H9 (cell line): ENCODE data around the gene TNFSF10. TPM values are rescaled to one million over a fixed set of nuclear protein-coding genes. Genes with fewer than 3 reads are reported as not detected.

Experiments used
- DNase-seq: peaks from one replicate; pipeline ENCODE4 v3.0.0-alpha.2; 2017
- H2AFZ ChIP-seq: one replicate; pipeline ENCODE4 v1.6.1; 2013; ENCODE audit warnings: mild to moderate bottlenecking, low read length, control low read depth, moderate library complexity
- H2AK5ac ChIP-seq: 2 replicates; pipeline ENCODE4 v1.6.1; 2013; ENCODE audit warnings: low read length, control low read depth, mixed read lengths; ENCODE audit not compliant: insufficient read length
- H2BK120ac ChIP-seq: one replicate; pipeline ENCODE4 v1.6.1; 2013; ENCODE audit warnings: low read depth, mild to moderate bottlenecking, low read length, control low read depth, inconsistent platforms; ENCODE audit not compliant: poor library complexity, severe bottlenecking
- H2BK12ac ChIP-seq: 2 replicates; pipeline ENCODE4 v1.6.1; 2013; ENCODE audit warnings: low read length, control low read depth, mixed read lengths, low read depth; ENCODE audit not compliant: insufficient read length
- H2BK15ac ChIP-seq: 2 replicates; pipeline ENCODE4 v1.6.1; 2013; ENCODE audit warnings: low read depth, low read length, control low read depth
- H2BK20ac ChIP-seq: one replicate; pipeline ENCODE4 v1.6.1; 2013; ENCODE audit warnings: low read depth, mild to moderate bottlenecking, low read length, control low read depth, inconsistent platforms; ENCODE audit not compliant: poor library complexity, severe bottlenecking
- H2BK5ac ChIP-seq: 2 replicates; pipeline ENCODE4 v1.6.1; 2013; ENCODE audit warnings: low read length, control low read depth, mixed read lengths; ENCODE audit not compliant: insufficient read length
- H3K14ac ChIP-seq: 2 replicates; pipeline ENCODE4 v1.6.1; 2013; ENCODE audit warnings: low read length, control low read depth; ENCODE audit not compliant: insufficient read depth
- H3K18ac ChIP-seq: 2 replicates; pipeline ENCODE4 v1.6.1; 2013; ENCODE audit warnings: low read depth, mild to moderate bottlenecking, mixed read lengths, low read length, control low read depth; ENCODE audit not compliant: insufficient read length
- H3K23ac ChIP-seq: 2 replicates; pipeline ENCODE4 v1.6.1; 2013; ENCODE audit warnings: low read length, control low read depth, mixed read lengths, low read depth; ENCODE audit not compliant: insufficient read length
- H3K23me2 ChIP-seq: 2 replicates; pipeline ENCODE4 v1.6.1; 2013; ENCODE audit warnings: low read depth, mild to moderate bottlenecking, mixed read lengths, low read length, control low read depth; ENCODE audit not compliant: insufficient read length, poor library complexity, severe bottlenecking
- H3K27ac ChIP-seq: 2 replicates; pipeline ENCODE4 v1.5.1; 2013; ENCODE audit warnings: low read length, control low read depth, mixed read lengths, low read depth; ENCODE audit not compliant: insufficient read length
- H3K27me3 ChIP-seq: 2 replicates; pipeline ENCODE4 v1.6.1; 2013; ENCODE audit warnings: low read length, control low read depth, inconsistent platforms; ENCODE audit not compliant: insufficient read depth
- H3K4ac ChIP-seq: 2 replicates; pipeline ENCODE4 v1.6.1; 2013; ENCODE audit warnings: low read depth, mild to moderate bottlenecking, control low read depth, inconsistent platforms, low read length, moderate library complexity
- H3K4me1 ChIP-seq: 2 replicates; pipeline ENCODE4 v1.6.1; 2013; ENCODE audit warnings: low read length, control low read depth, inconsistent platforms; ENCODE audit not compliant: insufficient read depth
- H3K4me2 ChIP-seq: 2 replicates; pipeline ENCODE4 v1.6.1; 2013; ENCODE audit warnings: low read length, control low read depth, mixed read lengths; ENCODE audit not compliant: insufficient read length, insufficient read depth
- H3K56ac ChIP-seq: 2 replicates; pipeline ENCODE4 v1.6.1; 2013; ENCODE audit warnings: low read depth, mild to moderate bottlenecking, mixed read lengths, low read length, control low read depth; ENCODE audit not compliant: insufficient read length
- H3K79me1 ChIP-seq: 2 replicates; pipeline ENCODE4 v1.6.1; 2013; ENCODE audit warnings: low read depth, mild to moderate bottlenecking, moderate library complexity, low read length, control low read depth, inconsistent platforms; ENCODE audit not compliant: insufficient read depth, poor library complexity, severe bottlenecking
- H3K79me2 ChIP-seq: 2 replicates; pipeline ENCODE4 v1.6.1; 2013; ENCODE audit warnings: low read length, control low read depth, inconsistent platforms; ENCODE audit not compliant: insufficient read depth
- H3K9ac ChIP-seq: 2 replicates; pipeline ENCODE4 v1.6.1; 2013; ENCODE audit warnings: low read length, control low read depth, mixed read lengths; ENCODE audit not compliant: insufficient read length; ENCODE audit errors: extremely low read depth
- H3K9me3 ChIP-seq: one replicate; pipeline ENCODE4 v1.6.1; 2013; ENCODE audit warnings: low read depth, low read length, inconsistent platforms; ENCODE audit not compliant: control insufficient read depth
- H3T11ph ChIP-seq: one replicate; pipeline ENCODE4 v1.6.1; 2013; ENCODE audit warnings: mild to moderate bottlenecking, low read length, control low read depth, inconsistent platforms
- H4K20me1 ChIP-seq: one replicate; pipeline ENCODE4 v1.6.1; 2013; ENCODE audit not compliant: control insufficient read depth, insufficient read length, insufficient read depth
- H4K5ac ChIP-seq: 2 replicates; pipeline ENCODE4 v1.6.1; 2013; ENCODE audit warnings: low read depth, mild to moderate bottlenecking, mixed read lengths, low read length, control low read depth; ENCODE audit not compliant: insufficient read length
- H4K8ac ChIP-seq: replicated peaks from 2 replicates; pipeline ENCODE4 v1.6.1; 2013; ENCODE audit warnings: low read length, control low read depth, mixed read lengths, low read depth; ENCODE audit not compliant: insufficient read length
- H4K91ac ChIP-seq: 2 replicates; pipeline ENCODE4 v1.6.1; 2013; ENCODE audit warnings: low read depth, mild to moderate bottlenecking, moderate library complexity, mixed read lengths, low read length, control low read depth; ENCODE audit not compliant: insufficient read length
- H3K27ac Mint-ChIP-seq, 3 experiments: 2 replicates in 2 of 3; 3 replicates in 1 of 3; pipeline ENCODE4 v1.8.0; 2020 to 2021; ENCODE audit warnings: mixed read lengths in 3 of 3, mild to moderate bottlenecking in 1 of 3, moderate library complexity in 1 of 3
- H3K27me3 Mint-ChIP-seq: 2 replicates; pipeline ENCODE4 v1.8.0; 2021; ENCODE audit warnings: low read depth, mild to moderate bottlenecking, moderate library complexity, mixed read lengths
- H3K36me3 Mint-ChIP-seq, 3 experiments: 2 replicates in 2 of 3; 3 replicates in 1 of 3; pipeline ENCODE4 v1.8.0; 2020 to 2021; ENCODE audit warnings: low read depth in 3 of 3, mixed read lengths in 3 of 3; ENCODE audit not compliant: insufficient read depth in 1 of 3
- H3K4me1 Mint-ChIP-seq, 2 experiments: 2 replicates each; pipeline ENCODE4 v1.8.0; 2020; ENCODE audit warnings: mixed read lengths in 2 of 2
- H3K4me3 Mint-ChIP-seq, 2 experiments: 2 replicates in 1 of 2; 3 replicates in 1 of 2; pipeline ENCODE4 v1.8.0; 2020 to 2021; ENCODE audit warnings: mild to moderate bottlenecking in 2 of 2, mixed read lengths in 2 of 2, moderate library complexity in 1 of 2
- H3K9me3 Mint-ChIP-seq, 2 experiments: 2 replicates in 1 of 2; 3 replicates in 1 of 2; pipeline ENCODE4 v1.8.0; 2020; ENCODE audit warnings: mild to moderate bottlenecking in 2 of 2, mixed read lengths in 2 of 2, moderate library complexity in 1 of 2
- WGBS: extraction: QIAGEN DNeasy Blood & Tissue Kit; methylation state at CpG from one replicate; pipeline ENCODE4 v1.1.7; 2013; ENCODE audit warnings: missing lambda C conversion rate, low lambda C conversion rate, mixed read lengths; ENCODE audit not compliant: insufficient read length; ENCODE audit errors: extremely low coverage; 5-methylcytosine and 5-hydroxymethylcytosine counted together
- total RNA-seq: library from RNA; stranded (reverse); gene quantifications from 2 replicates; pipeline ENCODE4 v1.2.1, GENCODE V29; 2021
- TF ChIP-seq, protein P1 (sequence below): fragments of 200-600 bp; sonication (generic); conservative IDR thresholded peaks from 3 replicates; pipeline ENCODE4 v1.8.0; 2021; ENCODE audit warnings: antibody characterized with exemption, mild to moderate bottlenecking

The TNFSF10 gene
- total RNA-seq, 1 experiment from 2014 or later = not detected

DNA sequence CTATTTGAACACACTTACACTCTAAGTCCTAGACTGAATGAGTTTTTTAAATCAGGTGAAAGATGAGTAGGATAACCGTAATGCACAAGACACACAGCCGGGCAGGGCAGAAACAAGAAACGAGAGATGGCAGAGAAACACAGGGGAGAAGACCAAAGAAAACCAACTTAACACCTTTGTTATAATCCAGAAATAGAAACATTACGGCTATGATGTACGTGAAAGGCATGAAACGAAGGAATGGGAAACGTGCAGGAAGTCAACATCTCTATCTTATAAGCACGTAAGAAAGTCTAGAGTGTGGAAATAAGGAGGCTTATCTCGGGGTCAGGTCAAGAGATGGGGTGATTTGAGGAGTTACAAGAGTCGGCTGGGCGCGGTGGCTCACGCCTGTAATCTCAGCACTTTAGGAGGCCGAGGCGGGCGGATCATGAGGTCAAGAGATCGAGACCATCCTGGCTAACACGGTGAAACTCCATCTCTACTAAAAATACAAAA lies 1.9 kb upstream of the TNFSF10 start:
- no CpG with 5 or more reads among the region's 18 CpGs for WGBS
- no peaks in the 10 kb centered on the region for H3K36me3 Mint-ChIP-seq

More for the DNA sequence above, 1.9 kb upstream of the TNFSF10 start:
- Mint-ChIP-seq H3K9me3 (no peaks in the 10 kb centered on the region), H3K27me3 (no peaks in the 10 kb centered on the region; the same call in 1 of the 2 replicates), H3K27ac (no peak overlapping the region), H3K4me1 (peaks cover 8 to 9% of the 10 kb centered on the region in 2 experiments), H3K4me3 (no peak overlapping the region)
- H3K18ac ChIP-seq = no peak overlapping the region
- no peak overlapping the region for H4K5ac ChIP-seq
- no peaks in the 10 kb centered on the region for H3K9me3 ChIP-seq
- no peak overlapping the region for H3T11ph ChIP-seq
- H2BK20ac ChIP-seq = no peak overlapping the region
- H3K79me1 ChIP-seq = no peaks in the 10 kb centered on the region
- no peak overlapping the region for H2AK5ac ChIP-seq
- no peak overlapping the region for H3K27ac ChIP-seq
- H3K23me2 ChIP-seq = no peaks in the 10 kb centered on the region
- no peak overlapping the region for H3K4ac ChIP-seq
- peaks cover 6% of the 10 kb centered on the region; the same call in 1 of the 2 replicates for H3K4me1 ChIP-seq
- H4K20me1 ChIP-seq = no peaks in the 10 kb centered on the region
- H2AFZ ChIP-seq = no peak overlapping the region
- no peak overlapping the region for H3K9ac ChIP-seq
- no peak overlapping the region for H2BK15ac ChIP-seq
- no peak overlapping the region for H2BK12ac ChIP-seq
- no peaks in the 10 kb centered on the region for H3K27me3 ChIP-seq
- TF ChIP-seq, protein P1, sequence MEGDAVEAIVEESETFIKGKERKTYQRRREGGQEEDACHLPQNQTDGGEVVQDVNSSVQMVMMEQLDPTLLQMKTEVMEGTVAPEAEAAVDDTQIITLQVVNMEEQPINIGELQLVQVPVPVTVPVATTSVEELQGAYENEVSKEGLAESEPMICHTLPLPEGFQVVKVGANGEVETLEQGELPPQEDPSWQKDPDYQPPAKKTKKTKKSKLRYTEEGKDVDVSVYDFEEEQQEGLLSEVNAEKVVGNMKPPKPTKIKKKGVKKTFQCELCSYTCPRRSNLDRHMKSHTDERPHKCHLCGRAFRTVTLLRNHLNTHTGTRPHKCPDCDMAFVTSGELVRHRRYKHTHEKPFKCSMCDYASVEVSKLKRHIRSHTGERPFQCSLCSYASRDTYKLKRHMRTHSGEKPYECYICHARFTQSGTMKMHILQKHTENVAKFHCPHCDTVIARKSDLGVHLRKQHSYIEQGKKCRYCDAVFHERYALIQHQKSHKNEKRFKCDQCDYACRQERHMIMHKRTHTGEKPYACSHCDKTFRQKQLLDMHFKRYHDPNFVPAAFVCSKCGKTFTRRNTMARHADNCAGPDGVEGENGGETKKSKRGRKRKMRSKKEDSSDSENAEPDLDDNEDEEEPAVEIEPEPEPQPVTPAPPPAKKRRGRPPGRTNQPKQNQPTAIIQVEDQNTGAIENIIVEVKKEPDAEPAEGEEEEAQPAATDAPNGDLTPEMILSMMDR = no peak
- no peak overlapping the region for H3K56ac ChIP-seq
- no peak overlapping the region for H2BK5ac ChIP-seq
- DNase-seq = no peak
- no peak overlapping the region for H3K14ac ChIP-seq
- no peak overlapping the region for H3K23ac ChIP-seq
- H4K8ac ChIP-seq = no peak overlapping the region
- no peak overlapping the region for H2BK120ac ChIP-seq
- H3K79me2 ChIP-seq = 0 out of 2 replicates have a peak, but pooled peaks cover 1% of the 10 kb centered on the region
- no peak overlapping the region for H3K4me2 ChIP-seq
- H4K91ac ChIP-seq = no peak overlapping the region
